Dermis microvascular lymphatic vessel endothelial cell (primary cell): ENCODE results near the gene VTI1B. TPM values are rescaled to one million over a fixed set of nuclear protein-coding genes. Genes with fewer than 3 reads are reported as not detected.
A peak's percentile ranks its signal among the peaks of the same experiment; 100 is the strongest.

ENCODE experiments used
- DNase-seq, 2 donors: peaks; one replicate each; pipeline versions ENCODE4 v3.0.0 to v3.0.0-alpha.2; 2010; ENCODE audit warnings: low read depth in 2 of 2
- total RNA-seq: library from RNA; depleted of rRNA; stranded (reverse); fragments of >200 nt; gene quantifications from 2 replicates; pipeline ENCODE4 v1.2.1, GENCODE V29; 2014

Gene VTI1B
- total RNA-seq, 1 donor from 2014 or later: 36.2 TPM

GRCh38 chr14:67679006-67679405, 4.6 kb upstream of the VTI1B start:
- DNase-seq: no peak

- DNase-seq: no peak
Observed at GRCh38 chr14:67675219-67675582, 769 bp upstream of the VTI1B start.

- DNase-seq: peak; percentile 6 to 76
Observed at GRCh38 chr14:67674139-67674479, 323 bp downstream of the VTI1B start.

DNA sequence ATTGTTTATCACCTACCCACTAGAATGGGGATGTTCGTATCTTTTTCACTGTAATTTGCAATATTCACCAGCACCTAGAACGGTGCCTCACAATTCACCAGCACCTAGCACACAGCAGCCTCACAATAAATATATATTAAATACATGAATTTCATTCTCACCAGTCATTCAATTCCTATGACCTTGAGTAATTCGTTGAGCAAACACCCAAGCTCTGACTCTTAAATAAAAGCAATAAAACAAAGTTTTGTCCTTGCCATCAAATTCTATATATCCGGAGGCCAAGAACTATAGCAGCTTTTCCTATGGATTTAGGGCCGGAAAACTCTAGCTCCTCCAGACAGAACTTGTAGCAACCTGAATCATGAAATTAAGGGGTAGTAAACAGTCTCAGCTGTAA, 981 bp downstream of the VTI1B start:
- DNase-seq: no peak

- DNase-seq: no peak
Observed at GRCh38 chr14:67668559-67668958, 5.9 kb downstream of the VTI1B start.

DNA sequence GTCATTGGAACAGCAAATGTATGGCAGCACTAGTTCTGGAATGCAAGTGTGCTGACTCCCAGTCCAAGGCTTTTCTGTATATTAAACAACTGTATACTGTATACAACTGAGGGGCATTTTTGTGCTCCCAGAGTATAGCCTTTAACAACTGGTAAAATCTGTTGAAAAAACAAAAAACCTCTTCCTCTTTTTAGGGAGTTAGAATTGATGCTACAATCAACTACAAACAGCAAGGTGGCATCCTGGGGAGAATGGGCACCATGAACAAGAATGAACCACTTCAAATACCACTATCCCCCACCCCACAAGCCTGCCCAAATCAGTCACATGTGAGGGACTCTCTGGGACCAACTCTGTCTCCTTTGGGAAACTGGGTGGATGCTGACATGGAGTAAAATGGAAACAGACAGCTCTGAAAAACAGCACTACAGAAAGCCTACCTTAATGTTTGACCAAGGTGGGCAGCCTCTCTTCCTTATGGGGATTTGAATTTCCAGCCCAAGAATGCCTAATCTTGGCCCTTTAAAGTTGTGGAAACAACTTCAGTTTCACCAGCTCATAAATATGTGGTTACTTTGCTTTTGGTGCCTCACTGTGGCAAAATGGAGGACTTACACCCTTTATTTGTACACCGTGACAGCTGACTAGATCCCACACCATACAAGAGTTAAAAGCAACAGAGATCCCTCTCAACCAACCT, 7.5 kb downstream of the VTI1B start:
- peak; percentile 68 to 77 for DNase-seq

- DNase-seq: no peak
Observed at GRCh38 chr14:67665868-67666267, 8.6 kb downstream of the VTI1B start.

- DNase-seq: no peak
Observed at GRCh38 chr14:67663633-67664032, 10.8 kb downstream of the VTI1B start.

- DNase-seq: no peak
Observed at GRCh38 chr14:67653651-67654280, 20.7 kb downstream of the VTI1B start.

DNA sequence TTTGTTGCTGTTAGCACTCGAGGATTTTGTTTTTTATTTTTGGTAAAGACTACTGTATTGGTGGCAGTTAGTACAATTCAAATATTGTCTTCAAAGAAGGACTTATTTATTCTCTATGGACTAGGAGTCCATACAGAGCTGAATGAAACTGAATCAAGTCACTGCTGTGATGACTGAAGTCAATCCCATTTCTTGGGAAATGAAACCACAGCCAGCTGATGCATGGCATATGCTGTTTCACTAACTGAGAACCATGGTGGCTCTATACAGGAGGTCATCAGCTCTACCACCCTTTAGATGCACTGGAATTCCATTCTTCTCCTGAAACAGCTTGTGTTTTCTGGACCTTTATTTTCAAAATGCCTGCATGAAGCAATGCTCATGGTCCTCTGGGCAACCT, 22.2 kb downstream of the VTI1B start:
- DNase-seq: no peak

DNA sequence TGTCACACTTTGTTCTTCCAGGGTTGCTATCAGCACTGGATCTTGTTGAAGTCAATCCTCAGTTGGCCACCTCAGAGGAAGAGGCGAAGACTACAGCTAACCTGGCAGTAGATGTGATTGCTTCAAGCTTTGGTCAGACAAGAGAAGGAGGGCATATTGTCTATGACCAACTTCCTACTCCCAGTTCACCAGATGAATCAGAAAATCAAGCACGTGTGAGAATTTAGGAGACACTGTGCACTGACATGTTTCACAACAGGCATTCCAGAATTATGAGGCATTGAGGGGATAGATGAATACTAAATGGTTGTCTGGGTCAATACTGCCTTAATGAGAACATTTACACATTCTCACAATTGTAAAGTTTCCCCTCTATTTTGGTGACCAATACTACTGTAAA, 23.7 kb downstream of the VTI1B start:
- no peak for DNase-seq

DNA sequence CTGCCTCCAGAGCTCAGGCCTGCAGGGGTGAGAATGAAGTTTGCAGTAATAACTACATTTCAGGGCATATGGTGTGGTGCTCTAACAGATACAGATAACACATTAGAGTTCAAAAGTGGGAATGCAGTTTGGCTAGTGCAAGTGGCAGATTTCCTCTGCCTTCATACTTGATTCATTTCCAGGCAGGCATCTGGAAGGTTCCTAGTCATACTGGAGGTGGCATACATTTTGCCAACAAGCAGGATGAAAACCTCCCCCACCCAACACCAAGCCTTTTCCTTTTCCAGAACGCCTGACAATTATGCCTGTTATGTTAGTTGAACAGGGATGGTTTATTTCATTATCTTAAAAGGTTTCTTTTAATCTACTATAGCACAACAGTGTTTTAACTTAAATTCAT, 24.3 kb downstream of the VTI1B start:
- no peak for DNase-seq

DNA sequence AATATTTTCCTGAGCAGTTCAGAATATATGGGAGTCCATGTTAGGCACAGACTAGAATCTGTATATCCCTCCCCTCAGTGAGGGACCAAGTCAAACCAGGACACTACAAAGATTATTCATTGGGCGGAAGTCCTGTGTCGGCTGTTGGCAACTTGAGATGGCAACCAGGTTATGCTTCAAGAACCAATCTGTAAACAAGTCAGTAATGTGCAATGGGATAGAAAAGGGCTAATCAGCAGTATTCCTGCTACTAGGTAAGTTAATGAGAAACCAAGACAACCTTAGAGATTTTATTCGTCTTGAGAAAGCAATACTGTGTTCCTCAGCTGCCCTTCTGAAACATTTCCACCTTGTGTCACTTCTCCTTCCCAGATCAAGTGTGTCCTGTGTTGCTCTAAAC, 28.3 kb downstream of the VTI1B start:
- no peak for DNase-seq

GRCh38 chr14:67645414-67645813, 29.0 kb downstream of the VTI1B start:
- DNase-seq: no peak

DNA sequence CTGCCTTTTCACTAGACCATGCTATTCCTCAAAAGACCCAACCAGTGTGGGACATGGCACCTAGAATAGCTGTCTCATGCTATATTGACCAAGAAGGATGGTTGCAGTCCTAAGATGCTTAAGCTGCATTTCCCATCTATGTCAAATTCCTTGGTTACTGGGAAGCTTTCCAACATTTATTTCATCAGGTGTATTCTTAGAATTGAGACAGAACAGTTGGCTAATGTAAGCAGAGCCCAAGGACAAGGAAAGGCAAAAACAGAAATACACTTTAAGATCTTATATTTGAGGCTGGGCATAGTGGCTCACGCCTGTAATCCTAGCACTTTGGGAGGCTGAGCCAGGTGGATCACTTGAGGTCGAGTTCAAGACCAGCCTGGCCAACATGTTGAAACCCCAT, 30.0 kb downstream of the VTI1B start:
- DNase-seq: no peak

DNA sequence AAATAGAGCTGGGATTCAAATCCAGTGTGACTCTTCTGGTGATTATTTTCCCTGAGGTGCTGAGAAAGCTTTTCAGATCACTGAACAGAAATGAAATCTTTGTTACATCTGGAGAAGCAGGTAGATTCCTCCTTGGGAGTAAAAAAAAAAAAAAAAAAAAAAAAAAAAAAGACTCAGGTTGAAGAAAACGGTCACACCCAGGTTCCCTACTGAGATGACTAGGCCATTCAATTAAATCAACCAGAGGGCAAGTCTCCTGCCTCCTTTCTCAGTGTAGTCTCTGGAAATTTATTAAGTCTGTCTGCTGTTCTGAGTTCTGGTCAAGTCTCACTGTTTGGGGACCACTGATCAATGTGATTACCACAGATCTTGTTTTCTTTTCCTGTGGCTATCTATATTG, 30.7 kb downstream of the VTI1B start:
- DNase-seq: no peak

DNA sequence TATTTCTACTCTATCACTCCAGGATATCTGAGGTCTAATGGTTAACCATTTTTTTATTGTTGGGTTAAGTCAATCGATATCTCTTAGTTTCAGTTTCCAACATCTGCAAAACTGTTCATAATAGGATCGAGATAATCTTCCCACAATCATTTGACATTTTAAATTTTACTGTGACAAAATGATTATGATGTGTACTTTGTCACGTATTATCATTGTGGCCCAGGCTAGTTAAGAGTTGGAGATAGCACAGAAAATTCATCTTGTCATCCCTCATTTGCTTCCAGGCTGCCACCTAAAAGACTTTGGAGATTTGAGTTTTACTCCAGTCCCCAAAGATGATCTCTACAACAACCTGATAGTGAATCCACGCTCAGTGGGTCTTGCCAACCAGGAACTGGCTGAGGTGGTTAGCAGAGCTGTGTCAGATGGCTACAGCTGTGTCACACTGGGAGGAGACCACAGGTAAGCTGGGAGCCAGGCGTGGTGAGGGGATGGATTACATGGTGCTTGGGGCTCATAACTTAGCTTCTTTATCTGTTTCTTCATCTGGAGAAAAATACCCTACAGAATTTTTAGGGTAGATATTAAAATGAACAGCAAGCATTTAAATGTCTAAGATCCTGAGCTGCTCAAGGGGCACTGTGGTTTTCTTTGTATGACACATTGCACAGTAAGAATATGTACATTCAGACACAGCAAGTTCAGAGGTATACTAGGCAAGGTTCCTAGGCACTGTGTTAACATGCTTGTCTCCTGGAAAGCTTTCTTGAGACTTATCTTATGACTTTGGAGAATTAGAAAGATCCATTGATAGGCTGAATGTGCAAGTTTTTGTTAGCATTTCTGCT, 32.3 kb downstream of the VTI1B start:
- DNase-seq: no peak

DNA sequence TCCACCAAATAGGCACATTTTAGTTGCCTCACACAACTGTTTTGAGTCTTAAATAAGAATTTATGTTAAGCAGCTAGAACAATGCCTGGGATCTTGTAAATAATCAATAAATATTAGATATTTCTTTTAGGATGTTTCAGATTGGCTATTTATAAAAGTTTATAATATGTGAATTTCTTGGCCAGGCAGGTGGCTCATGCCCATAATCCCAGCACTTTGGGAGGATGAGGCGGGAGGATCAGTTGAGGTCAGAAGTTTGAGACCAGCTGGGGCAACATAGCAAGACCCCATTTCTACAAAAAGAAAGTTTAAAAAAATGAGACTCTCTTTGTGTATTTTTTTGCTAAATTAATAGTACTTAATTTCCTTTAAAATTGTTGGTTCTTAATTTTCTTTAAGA, 33.0 kb downstream of the VTI1B start:
- DNase-seq: no peak

- DNase-seq: no peak
Observed at GRCh38 chr14:67638642-67639041, 35.8 kb downstream of the VTI1B start.

DNA sequence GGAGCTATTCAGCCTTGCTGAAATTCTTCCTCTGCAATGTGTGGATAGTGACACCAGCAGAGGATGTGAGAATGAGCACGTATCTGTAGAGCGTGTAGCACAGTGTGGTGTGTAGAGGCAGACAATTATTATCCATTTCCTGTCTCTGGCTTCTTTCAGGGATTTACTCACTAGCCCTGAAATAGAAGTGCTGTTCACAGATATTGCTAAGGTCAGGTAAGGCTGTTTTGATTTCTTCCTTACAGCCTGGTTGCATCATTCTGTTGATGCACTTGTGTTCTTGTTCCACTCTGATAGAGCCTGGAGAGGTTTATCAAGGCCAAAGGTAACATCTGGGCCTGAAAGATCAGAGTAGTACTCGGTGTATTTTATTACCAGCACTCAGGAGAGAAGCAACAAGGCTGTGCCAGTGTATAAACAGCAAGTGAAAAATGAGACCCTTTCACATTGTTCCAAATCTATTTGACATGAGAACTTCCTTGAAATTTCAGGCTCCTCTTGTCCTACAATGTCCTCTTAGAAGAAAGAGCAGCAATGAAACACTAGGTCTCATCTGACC, 38.0 kb downstream of the VTI1B start:
- peak in 1 of 2 donors; percentile 55 for DNase-seq

DNA sequence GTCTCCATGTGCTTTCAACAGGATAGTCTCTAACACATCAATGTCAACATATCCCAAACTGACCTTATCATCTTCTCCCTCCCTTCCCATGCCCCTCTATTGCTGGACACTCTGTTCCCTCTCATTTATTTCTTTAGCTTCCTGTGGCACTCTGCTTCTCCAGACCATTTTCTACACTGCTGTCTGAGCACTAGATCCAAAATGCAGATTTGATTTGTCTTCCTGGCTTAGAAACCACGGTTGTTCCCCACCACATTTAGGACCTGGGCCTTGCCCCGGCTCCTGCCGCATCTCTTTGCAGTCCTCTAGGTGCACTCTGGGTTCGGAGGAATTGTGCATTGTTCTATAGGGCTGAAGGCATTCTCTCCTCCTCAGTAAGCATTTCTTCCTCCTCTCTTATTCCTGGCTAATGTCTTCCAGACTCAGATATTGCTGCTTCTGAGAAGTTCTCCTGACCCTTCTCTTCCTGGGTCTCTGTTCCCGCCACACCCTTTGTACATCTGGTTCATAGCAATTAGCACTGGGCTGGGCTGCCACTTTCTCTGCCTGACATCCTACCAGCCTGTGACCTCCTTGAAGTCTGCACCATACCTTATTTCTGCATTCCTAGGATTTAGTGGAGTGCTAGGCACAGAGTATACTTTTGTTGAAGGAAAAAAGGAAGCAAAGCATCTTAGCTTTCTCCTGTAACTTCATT, 40.8 kb downstream of the VTI1B start:
- no peak for DNase-seq

- DNase-seq: no peak
Observed at GRCh38 chr14:67630938-67631337, 43.5 kb downstream of the VTI1B start.
